ENCODE measurements around the gene LPP. TPM values are rescaled to one million over a fixed set of nuclear protein-coding genes. Genes with fewer than 3 reads are reported as not detected.

The LPP gene
- total RNA-seq, 1 experiment from 2014 or later = 264 TPM

- no TSS peak for BruUV-seq (replicated peaks)
- DNase-seq = no peak
- no peaks in the 10 kb centered on the region for H3K9me3 Mint-ChIP-seq (ENCODE audit: low read depth, unreplicated experiment)
- no peak for TF ChIP-seq CTCF (IDR thresholded peaks at IDR 0.05; ENCODE audit: unreplicated experiment)
- H3K36me3 Mint-ChIP-seq (ENCODE audit: insufficient read depth, unreplicated experiment) = no peaks in the 10 kb centered on the region
- no peak overlapping the region for H3K4me3 Mint-ChIP-seq (ENCODE audit: low read depth, unreplicated experiment)
- intact Hi-C loops (cut with micrococcal nuclease; ENCODE audit: unreplicated experiment) = no loop called here
- no peaks in the 10 kb centered on the region for H3K27me3 Mint-ChIP-seq (ENCODE audit: unreplicated experiment)
- CTCF ChIA-PET = no interaction called here
- H3K27ac Mint-ChIP-seq (ENCODE audit: unreplicated experiment) = no peak overlapping the region
- no peaks in the 10 kb centered on the region for H3K4me1 Mint-ChIP-seq (ENCODE audit: low read depth, unreplicated experiment)
Observed at GRCh38 chr3:188573956-188574355, 420.0 kb downstream of the LPP start.

GRCh38 chr3:188574885-188575284 lies 420.9 kb downstream of the LPP start:
- no peak overlapping the region for H3K4me3 Mint-ChIP-seq (ENCODE audit: low read depth, unreplicated experiment)

GRCh38 chr3:188575501-188575900 lies 421.5 kb downstream of the LPP start:
- no peaks in the 10 kb centered on the region for H3K4me1 Mint-ChIP-seq (ENCODE audit: low read depth, unreplicated experiment)

More at GRCh38 chr3:188574885-188575284, 420.9 kb downstream of the LPP start:
- intact Hi-C loops (cut with micrococcal nuclease; ENCODE audit: unreplicated experiment) = no loop called here
- Mint-ChIP-seq H3K27me3 (ENCODE audit: unreplicated experiment) (no peaks in the 10 kb centered on the region), H3K4me1 (ENCODE audit: low read depth, unreplicated experiment) (no peaks in the 10 kb centered on the region), H3K9me3 (ENCODE audit: low read depth, unreplicated experiment) (no peaks in the 10 kb centered on the region), H3K27ac (ENCODE audit: unreplicated experiment) (no peak overlapping the region), H3K36me3 (ENCODE audit: insufficient read depth, unreplicated experiment) (no peaks in the 10 kb centered on the region)
- no peak for DNase-seq
- no peak for TF ChIP-seq CTCF (IDR thresholded peaks at IDR 0.05; ENCODE audit: unreplicated experiment)
- CTCF ChIA-PET = no interaction called here
- BruUV-seq (replicated peaks) = no TSS peak

GRCh38 chr3:188577539-188577938 lies 423.6 kb downstream of the LPP start:
- Mint-ChIP-seq H3K9me3 (ENCODE audit: low read depth, unreplicated experiment) (no peaks in the 10 kb centered on the region), H3K27me3 (ENCODE audit: unreplicated experiment) (no peaks in the 10 kb centered on the region), H3K4me3 (ENCODE audit: low read depth, unreplicated experiment) (no peak overlapping the region), H3K27ac (ENCODE audit: unreplicated experiment) (no peak overlapping the region), H3K36me3 (ENCODE audit: insufficient read depth, unreplicated experiment) (no peaks in the 10 kb centered on the region), H3K4me1 (ENCODE audit: low read depth, unreplicated experiment) (no peaks in the 10 kb centered on the region)
- CTCF ChIA-PET = no interaction called here
- BruUV-seq (replicated peaks) = no TSS peak
- DNase-seq = no peak
- TF ChIP-seq CTCF (IDR thresholded peaks at IDR 0.05; ENCODE audit: unreplicated experiment) = no peak
- intact Hi-C loops (cut with micrococcal nuclease; ENCODE audit: unreplicated experiment) = no loop called here

More at GRCh38 chr3:188575501-188575900, 421.5 kb downstream of the LPP start:
- H3K36me3 Mint-ChIP-seq (ENCODE audit: insufficient read depth, unreplicated experiment) = no peaks in the 10 kb centered on the region
- no peak for DNase-seq
- no peak overlapping the region for H3K4me3 Mint-ChIP-seq (ENCODE audit: low read depth, unreplicated experiment)
- CTCF ChIA-PET = no interaction called here
- no peak for TF ChIP-seq CTCF (IDR thresholded peaks at IDR 0.05; ENCODE audit: unreplicated experiment)
- H3K9me3 Mint-ChIP-seq (ENCODE audit: low read depth, unreplicated experiment) = no peaks in the 10 kb centered on the region
- no peaks in the 10 kb centered on the region for H3K27me3 Mint-ChIP-seq (ENCODE audit: unreplicated experiment)
- intact Hi-C loops (cut with micrococcal nuclease; ENCODE audit: unreplicated experiment) = no loop called here
- BruUV-seq (replicated peaks) = no TSS peak
- H3K27ac Mint-ChIP-seq (ENCODE audit: unreplicated experiment) = no peak overlapping the region
